CD4-positive, alpha-beta T cell treated with Interleukin-4 for 4 hours (primary cell): ENCODE results near the gene ZNF469.

ENCODE experiments used
- DNase-seq: peaks from one replicate; pipeline ENCODE4 v3.0.0-alpha.2; 2020

Gene ZNF469

GRCh38 chr16:88363239-88363891, 19.4 kb upstream of the ZNF469 start:
- DNase-seq, result no peak

DNA sequence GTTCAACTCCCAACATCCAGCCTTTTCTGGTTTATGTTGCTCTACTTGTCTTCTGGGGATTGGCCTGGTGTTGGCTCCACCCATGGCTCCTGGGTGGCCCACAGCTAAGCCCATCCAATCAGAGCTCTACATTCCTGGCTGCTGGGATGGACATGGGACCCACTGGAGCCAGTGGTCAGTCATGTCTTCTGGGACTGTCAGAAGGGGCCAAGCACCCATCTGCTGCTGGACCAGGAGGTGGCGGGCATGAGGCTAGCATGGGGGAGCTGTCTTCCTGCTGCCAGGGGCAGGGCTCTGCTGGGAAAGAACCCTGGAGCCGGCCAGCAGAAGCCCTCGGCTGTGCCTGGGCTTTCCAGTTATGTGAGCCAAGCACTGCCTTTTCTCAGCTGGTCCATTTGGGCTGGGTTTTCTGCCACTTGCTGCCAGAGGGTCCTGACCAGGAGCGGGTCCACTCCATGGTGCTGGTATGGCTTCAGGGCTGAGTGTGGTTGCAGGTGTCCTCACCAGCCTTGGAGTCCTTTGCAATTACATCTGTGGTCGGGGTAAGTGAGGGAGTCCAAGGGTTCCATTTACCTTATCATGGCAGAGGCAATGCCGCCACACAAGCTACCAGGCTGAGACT, 17.4 kb upstream of the ZNF469 start:
- DNase-seq, result no peak

- DNase-seq, result no peak
These were observed 16.6 kb upstream of the ZNF469 start for GRCh38 chr16:88366032-88366703.

- no peak for DNase-seq
These were observed 16.1 kb upstream of the ZNF469 start for GRCh38 chr16:88366704-88367047.

- DNase-seq, result no peak
These were observed 15.2 kb upstream of the ZNF469 start for GRCh38 chr16:88367560-88367959.

DNA sequence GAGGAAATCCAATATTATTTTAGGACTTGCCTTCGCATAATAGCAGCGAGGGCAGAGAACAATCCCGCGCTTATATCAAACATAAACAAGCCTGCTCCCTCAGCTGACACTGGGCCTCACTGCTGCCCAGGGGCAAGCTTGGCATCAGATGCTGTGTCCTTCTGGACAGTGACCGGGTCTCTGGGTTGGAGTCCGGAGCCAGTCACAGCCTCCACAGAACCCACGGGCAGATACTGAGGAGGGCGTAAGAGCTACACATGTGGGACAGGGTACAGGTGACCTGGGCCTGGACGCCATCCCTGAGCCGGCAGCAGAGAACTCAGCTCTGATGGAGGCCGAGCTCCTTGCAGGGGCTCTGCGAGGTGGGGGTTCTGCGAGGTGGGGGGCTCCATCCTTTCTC, 14.7 kb upstream of the ZNF469 start:
- no peak for DNase-seq

GRCh38 chr16:88368994-88369393, 13.8 kb upstream of the ZNF469 start:
- DNase-seq, result no peak

DNA sequence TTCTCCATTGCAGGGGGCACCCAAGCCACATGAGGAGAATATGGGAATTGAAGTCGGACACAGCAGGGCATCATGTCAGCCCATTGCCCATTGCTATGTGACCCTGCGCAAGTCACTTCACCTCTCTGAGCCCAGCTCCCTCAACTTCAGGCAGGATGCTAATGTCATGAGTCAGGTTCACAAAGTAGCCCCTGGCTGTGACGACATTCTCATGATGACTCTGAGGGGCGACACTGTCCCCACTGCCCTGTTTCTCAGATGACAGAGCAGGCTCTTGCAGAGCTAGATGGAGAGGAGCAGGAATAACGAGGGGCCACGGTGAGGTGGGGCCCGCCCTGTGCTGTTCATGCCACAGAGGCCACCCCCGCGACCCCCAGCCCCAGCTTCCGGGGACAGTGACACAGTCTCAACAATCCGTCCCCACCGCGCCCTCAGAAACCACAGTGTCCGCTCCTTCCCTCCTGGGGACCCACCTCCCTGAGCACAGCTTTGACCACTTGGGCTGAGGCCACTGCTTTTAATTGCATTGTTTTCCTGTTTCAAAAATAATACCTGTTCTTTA, 13.2 kb upstream of the ZNF469 start:
- no peak for DNase-seq

GRCh38 chr16:88370365-88370764, 12.4 kb upstream of the ZNF469 start:
- DNase-seq, result no peak

DNA sequence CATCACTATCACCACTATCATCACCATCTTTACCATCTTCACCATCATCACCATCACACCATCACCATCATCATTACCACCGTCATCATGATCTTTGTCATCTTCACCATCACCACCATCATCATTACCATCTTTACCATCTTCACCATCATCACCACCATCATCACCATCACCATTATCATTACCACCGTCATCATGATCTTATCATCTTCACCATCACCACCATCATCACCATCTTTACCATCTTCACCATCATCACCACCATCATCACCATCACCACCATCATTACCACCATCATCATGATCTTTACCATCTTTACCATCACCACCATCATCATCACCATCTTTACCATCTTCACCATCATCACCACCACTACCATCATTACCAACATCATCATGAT, 10.2 kb upstream of the ZNF469 start:
- no peak for DNase-seq

DNA sequence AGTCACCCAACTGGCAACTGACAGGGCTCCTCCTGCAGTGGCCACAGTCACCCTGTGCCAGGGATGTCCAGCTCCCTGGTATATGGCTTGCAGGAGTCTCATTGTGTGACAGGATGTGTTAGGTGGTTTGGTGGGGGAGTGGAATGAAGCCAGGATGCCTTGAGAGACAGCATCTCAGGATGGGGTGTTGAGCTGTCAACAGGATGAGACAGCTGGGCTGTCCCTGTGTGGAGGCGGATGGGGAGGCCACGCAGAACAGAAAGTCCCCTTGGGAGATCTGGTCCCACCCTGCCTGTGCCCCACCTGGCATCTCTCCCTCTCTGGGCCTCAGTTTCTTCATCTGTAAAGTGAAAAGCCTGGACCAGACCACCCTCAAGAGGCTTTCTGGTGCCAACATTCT, 9.5 kb upstream of the ZNF469 start:
- no peak for DNase-seq

DNA sequence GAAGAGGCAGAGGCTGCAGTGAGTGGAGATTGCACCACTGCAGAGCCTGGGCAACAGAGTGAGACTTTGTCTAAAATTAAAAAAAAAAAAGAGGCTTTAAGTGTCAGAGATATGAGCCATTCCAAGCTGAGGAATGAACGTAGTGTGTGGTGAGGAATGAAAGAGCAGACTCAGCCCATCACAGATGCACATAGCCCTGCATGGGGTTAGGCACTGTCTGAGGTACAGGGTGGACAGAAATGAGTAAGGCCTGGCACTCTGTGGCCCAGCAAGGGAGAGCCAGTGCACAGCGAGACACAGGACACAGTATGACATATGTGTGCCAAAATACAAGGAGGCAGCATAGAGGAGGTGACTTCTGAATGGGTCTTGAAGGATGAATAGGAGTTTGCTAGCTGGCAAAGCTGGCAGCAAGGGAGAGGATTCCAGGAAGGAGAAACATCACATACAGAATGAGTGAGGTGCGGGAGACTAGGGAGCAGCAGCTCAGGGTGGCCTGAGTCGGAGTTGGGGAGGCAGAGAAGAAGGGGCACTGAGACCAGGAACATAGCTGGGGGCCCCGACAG, 8.7 kb upstream of the ZNF469 start:
- DNase-seq, result no peak

DNA sequence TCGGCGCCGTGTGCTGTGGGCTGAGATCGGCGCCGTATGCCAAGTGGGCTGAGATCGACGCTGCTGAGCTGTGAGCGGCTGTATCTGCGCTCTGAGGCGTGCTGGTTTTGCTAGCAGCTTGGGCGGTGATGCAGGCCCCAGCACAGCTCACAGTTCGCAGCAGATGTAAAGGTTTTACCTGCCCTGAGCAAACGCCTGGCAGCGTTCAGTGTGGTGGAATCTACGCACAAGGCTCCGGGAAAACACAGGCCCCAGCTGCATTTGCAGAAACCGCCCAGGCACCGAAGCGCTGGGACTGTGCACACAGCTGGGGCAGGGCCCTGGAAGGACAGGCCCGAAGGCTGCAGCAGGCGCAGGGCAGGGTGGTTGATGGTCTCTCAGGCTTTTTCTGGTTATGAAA, 8.0 kb upstream of the ZNF469 start:
- no peak for DNase-seq

- DNase-seq, result no peak
These were observed 7.4 kb upstream of the ZNF469 start for GRCh38 chr16:88375236-88375975.

DNA sequence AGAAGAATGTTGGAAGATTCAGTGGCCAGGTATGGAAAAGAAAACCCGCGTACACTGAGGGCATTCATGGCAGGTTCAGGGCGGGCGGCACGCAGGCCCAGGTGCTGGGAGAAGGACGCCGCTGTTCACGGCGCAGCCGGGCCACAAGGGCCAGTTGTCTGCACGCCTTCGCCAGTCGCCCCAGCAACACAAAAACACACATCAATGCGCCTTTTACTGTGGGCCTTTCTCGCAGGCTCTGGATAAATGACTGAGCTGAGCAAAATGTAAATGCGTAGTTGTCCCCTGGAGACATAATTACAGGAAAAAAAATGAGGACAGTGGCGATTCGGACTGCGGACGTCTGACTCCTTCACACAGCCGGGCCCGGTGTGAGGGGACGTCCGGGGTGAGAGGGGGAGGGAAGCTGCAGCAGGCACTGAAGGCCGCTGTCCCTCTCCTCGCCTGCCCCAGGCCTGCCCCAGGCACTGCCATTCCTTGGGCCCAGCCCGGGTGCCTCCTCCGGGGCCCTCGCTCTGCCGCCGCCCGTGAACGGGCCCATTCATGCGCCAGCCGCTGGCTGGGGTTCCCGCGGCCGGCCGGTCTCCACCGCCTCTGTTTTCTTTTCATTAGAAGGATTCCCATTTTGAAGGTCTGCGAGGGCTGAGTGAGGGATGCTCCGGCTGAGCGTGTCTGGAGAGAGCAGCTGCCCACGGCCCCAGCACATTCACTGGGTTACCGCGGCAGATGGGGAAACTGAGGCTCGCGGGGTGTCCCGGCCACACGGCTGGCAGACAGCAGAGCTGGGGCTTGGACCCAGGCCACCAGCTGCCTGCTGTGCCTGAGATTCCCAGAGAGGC, 6.5 kb upstream of the ZNF469 start:
- DNase-seq, result no peak

DNA sequence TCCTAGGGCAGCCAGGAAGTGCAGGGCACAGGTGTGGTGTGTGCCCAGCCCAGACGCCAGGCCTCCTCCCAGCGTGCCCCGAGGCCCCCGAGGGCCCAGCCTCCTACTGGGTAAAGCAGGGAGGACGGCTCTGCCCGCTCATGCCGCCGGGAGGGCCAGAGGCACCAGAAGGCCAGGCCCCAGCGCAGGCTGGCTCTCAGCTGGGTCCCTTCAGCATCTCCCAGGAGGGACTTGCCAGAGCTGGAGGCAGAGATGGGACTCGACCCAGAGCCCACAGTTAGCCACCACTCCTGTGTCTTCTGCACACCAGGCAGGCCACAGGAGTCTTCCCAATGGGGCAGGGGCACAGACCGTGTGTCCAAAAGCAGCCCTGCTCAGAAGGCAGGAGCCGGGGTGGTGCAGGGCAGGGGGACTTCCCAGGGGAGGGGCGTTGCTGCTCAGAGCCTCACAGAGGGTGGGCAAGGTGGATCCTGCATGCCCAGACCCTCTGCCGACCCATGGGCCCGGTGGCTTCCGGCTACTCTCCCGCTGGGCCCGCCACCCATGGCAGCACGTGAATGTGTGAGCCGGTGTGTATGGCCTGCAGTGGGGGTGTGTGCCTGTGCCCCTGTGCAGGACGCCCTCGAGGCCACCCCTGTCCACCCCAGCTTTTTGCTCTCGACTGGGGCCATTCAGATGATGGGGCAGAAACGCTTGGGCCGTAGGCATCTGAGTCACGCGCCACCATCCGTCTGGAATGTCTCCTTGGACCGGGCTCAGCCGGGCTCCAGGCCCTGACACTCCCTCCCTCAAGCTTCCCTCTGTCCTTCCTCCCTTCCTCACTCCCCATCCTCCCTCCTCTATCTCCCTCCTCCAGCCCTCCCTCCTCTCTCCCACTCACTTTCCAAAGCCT, 5.7 kb upstream of the ZNF469 start:
- no peak for DNase-seq

- no peak for DNase-seq
These were observed 4.8 kb upstream of the ZNF469 start for GRCh38 chr16:88377961-88378360.

DNA sequence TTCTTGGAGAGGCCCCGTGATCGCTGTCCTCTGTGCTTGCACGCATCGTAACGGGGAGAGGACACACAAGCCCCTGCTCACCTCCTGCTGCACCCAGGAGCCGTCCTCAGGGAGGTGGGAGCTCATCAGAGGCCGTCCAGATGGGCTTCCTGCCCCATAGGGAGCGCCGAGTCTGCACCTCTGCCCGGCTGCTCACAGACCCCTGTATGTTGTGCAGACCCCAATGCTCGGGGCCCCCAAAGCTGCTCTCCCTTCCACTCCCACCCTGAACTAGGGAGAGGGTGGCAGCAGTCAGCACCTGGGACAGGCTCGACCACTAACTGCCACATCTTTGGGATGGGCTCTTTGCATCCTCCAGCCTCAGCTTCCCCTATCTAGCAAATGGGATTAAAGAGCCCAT, 4.4 kb upstream of the ZNF469 start:
- no peak for DNase-seq

DNA sequence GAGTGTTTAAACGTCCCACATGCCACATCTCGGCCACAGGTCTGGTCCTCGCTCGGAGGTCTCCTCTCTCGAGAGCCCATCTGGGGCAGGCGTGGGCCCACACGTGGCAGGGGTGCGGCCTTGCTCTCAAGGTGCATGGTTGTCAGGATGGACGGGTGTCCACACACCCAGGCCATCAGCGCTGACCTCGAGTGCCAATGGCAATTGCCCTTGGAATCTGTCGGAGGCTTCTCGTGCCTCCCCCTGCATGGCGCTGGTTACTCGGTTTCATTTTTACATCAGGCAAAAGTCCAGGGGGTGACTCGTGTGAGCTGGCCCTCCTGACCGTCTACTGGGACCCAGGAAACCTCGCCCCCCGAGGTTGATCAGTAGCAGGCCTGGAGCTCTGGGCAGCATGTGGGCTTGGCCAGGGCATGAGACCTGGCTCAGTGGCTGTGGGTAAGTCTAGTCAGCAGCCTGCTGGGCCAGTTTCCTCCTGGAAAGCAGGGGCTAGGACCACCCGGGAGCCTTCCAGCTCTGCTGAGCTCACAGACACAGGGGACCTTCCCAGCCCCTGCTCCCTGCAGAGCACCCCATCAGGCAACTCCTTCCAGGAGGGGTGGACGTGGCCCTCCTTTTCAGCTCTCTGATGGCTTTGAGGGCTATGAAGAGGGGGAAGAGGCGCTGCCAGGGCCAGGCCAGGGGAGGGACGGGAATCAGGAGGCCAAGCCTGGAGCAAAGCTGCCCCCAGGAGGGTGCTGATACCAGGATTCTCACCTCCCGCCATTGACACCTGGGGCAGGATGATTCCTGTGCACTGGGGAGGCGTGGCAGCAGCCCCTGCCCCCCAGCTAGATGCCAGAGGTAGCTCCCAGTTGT, 3.7 kb upstream of the ZNF469 start:
- DNase-seq, result no peak

DNA sequence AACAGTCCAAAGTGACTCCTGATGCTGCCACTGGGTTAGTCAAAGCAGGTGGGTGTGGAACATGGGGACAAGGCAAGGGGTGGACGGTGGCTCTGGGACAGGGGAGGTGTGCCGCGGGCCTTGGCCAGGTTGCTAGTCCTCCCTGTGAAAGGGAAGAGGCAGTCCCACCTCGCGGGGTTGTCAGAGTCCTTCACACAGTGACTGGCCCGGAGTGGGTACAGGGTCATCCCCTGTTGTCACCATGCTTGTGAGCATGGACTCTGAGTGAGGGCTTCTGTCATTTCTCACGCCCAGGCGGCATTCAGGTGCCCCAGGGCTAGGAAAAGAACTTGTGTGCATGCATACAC, 3.1 kb upstream of the ZNF469 start:
- no peak for DNase-seq
